ENCODE data around the gene DCAF15.
A peak's percentile ranks its signal among the peaks of the same experiment; 100 is the strongest.

- TF ChIP-seq CTCF (IDR thresholded peaks at IDR 0.05): no peak
- peak; percentile 49 to 56 for TF ChIP-seq POLR2A (IDR thresholded peaks at IDR 0.05)
Observed at GRCh38 chr19:14005349-14006084, 53.2 kb downstream of the DCAF15 start.

All from uterus (tissue), 2 donors.